AG08395 (cell line): ENCODE results near the gene GRID2IP.
A peak's percentile ranks its signal among the peaks of the same experiment; 100 is the strongest.

ENCODE experiments used
- DNase-seq: peaks from one replicate; pipeline ENCODE4 v3.0.0; 2012; ENCODE audit warnings: mixed read lengths, low spot score

GRID2IP gene

DNA sequence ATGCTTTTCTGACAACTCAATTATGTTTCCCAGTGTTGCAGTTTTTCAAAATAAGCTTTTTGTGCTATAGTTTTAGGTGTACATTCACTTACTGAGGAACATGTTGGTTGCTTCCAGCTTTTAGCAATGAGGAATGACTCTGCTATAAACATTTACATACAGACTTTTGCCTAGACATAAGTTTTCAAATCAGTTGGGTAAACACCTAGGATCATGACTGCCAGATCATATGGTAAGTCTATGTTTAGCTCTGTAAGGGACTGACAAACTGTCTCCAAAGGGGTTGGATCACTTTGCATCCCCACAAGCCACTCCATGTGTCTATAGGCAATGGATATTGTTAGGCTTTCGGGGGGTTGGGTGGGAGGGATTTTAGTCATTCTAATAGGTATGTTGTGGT, 10.8 kb upstream of the GRID2IP start:
- no peak for DNase-seq

DNA sequence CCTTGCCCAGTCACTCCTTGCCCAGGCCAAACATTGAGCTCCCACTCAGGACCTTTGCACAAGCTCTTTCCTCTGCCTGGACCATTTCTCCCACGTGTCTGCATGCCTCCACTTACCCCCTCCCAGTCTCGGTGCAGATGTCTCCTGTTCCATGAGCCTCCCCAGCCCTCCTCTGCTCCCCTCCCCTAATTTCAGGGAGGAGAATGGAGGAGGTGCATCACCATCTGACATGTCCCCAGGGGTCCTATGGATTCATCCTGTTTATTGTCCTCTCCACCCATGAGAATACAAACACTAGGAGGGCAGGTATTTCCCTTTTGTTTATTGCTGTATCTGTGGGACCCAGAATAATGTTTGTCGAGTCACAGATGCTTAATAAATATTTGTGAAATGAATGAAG, 8.6 kb upstream of the GRID2IP start:
- DNase-seq = no peak

DNA sequence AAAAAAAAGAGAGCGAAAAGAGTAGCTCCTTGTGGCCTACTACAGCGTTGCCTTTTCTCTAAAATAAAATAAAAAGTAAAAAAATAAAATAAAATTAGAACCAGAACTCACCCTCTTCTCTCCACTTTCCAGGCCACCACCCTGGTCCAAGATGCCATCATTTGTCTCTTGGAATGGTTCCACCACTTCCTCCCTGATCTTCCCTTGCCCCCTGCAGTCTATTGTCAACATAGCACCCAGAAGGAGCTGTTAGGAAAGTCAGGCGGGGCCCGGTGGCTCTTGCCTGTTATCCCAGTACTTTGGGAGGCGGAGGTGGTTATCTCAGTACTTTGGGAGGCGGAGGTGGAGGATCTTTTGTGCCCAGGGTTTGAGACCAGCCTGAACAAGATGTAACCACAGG, 7.6 kb upstream of the GRID2IP start:
- DNase-seq = peak; percentile 77

DNA sequence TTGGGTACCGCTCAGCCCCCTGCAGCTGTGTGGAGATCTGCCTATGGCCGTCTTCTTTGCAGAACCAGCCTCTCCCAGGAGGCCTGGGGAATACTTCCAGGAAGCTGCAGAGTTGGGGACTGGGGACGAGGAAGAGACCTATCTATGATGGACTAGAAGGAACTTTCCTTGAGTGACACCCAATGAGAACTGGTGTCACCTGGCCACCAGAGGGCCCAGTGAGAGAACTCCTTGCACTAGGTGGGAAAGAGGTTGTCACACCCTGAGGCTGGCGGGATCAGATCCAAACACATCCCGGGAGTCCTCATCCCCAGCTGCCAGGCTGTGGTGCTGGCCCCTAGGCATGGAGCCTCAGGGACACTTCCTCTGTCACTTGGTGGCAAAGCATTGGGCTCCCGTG, 4.9 kb upstream of the GRID2IP start:
- DNase-seq = no peak

DNA sequence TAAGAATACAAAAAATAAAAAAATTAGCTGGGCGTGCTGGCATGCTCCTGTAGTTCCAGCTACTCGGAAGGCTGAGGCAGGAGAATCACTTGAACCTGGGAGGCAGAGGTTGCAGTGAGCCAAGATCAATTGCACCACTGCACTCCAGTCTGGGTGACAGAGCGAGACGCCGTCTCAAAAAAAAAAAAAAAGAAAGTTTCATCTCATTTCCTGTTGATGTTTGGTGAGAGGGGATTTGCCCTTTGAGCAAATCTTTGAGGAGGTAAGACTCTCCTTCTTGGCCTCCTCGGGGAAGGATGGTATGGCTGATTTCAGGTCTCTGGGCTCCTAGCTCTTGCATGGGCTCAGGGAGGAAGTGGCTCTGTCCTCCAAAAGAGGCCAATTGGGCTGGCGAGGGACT, 3.6 kb upstream of the GRID2IP start:
- no peak for DNase-seq

DNA sequence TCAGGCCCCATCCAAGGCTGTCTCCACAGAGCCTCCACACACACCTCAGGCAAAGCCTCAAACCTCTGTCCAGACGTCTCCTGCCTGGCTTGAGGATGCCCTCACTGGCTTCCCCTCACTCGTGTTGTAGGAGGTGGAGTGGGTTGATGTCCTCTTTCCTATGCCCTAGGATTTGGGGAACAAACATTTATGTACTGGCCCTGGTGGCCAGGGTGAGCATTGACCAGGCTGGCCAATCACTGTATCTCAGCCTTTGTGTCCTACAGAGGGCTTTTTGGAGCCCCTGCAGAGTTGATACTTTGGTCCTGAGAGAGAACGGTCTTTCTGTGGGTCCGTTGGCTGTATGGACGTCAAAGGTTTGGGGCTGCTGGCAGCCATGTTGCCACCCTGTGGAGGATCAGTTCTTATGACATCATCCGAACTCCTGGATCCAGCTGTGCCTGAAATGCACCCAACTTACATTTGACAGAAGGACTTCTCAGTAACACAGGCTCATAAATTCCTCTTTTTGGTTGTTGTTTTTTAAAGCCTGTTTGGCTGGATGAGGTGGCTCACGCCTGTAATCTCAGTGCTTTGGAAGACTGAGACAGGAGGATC, 2.3 kb upstream of the GRID2IP start:
- DNase-seq = no peak

DNA sequence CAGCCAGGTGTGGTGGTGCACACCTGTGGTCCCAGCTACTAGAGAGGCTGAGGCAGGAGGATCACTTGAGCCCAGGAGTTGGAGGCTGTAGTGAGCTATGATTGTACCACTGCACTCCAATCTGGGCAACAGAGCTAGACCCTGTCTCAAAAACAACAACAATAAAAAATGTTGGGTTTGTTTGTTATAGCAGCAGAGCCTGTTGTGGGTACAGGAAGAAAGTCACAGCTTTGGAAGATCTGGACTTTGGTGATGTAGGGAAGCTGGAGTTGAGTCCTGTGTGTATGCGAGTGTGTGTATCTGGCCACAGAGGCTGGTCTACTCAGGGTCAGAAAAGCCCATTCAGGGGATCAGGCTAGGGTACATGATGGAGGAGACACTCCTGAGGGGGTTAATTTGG, 3.9 kb downstream of the GRID2IP start:
- DNase-seq = no peak

DNA sequence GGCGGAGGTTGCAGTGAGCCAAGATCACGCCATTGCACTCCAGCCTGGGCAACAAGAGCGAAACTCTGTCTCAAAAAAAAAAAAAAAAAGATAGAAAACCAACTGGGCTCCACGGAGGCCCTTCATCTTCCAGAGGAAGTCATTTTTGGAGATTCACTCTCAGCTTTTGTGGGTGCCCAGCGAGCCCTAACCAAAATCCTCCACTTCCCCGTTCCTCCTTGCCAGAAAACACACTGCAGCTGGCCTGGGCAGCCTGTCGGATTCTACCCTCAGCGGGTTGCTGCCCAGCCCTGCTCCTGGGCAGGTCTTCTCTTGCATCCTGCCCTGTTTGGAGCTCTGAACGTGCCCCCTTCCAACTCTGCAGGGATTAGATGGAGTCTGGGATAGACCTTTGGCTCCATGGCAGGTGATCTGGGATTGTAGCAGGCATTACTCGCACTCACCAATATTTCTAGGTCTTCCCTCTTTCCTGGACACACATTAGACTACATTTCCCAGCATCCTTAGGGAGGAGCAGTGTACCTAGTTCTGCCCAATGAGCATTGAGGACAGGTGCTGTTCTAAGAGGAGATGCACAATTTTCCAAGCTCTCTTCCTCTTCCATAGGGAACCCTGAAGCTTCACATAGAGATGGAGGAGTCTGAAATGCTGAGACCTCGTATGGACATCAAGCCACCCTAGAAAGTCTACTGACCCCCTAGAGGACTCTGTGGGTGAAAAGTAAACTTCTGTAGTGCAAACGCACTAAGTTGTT, 4.6 kb downstream of the GRID2IP start:
- DNase-seq = no peak

DNA sequence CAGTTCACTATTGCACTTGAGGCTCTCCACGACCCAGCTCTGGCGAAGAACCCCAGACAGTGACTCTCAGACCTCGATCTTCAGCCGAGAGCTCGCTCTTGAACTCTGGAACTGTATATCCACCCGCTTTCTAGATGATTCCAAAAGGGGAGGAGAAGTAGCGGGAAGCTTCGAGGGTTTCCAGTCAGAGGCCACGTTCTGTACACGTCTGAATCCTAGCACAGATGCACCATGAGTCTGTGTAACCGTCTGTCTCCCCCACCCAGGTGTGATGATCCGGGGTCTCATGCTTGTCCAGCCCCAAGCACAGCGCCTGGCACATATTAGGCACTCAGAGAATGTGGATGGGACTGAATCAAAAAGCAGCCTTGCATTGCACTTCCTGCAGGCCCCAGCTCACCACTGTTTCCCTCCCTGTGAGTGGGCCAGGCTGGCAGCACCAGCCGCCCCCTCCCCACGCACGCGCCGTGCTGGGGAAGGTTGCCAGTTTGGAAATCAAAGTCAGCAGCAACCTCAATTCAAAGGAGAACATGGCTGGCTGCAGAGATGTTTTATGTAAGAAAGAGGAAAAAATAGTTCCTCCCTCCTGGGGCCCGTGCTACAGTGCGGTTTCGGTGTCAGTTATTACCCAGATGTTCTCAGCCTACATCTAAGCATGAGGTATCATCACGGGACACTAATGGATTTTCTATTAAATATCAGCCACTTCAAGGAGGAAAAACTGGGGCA, 5.7 kb downstream of the GRID2IP start:
- DNase-seq = no peak

DNA sequence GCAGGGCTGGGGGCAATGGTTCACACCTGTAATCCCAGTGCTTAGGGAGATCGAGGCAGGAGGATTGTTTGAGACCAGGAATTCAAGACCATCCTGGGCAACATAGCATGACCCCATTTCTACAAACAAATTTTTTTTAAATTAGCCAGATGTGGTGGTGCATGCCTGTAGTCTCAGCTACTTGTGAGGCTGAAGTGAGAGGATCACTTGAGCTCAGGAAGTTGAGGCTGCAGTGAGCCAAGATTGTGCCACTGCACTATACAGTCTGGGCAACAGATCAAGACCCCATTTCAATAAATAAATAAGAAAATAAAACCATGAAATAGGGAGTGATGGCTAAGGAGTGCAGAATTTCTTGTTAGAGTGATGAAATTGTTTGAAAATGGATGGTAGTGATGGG, 8.9 kb downstream of the GRID2IP start:
- DNase-seq = no peak

DNA sequence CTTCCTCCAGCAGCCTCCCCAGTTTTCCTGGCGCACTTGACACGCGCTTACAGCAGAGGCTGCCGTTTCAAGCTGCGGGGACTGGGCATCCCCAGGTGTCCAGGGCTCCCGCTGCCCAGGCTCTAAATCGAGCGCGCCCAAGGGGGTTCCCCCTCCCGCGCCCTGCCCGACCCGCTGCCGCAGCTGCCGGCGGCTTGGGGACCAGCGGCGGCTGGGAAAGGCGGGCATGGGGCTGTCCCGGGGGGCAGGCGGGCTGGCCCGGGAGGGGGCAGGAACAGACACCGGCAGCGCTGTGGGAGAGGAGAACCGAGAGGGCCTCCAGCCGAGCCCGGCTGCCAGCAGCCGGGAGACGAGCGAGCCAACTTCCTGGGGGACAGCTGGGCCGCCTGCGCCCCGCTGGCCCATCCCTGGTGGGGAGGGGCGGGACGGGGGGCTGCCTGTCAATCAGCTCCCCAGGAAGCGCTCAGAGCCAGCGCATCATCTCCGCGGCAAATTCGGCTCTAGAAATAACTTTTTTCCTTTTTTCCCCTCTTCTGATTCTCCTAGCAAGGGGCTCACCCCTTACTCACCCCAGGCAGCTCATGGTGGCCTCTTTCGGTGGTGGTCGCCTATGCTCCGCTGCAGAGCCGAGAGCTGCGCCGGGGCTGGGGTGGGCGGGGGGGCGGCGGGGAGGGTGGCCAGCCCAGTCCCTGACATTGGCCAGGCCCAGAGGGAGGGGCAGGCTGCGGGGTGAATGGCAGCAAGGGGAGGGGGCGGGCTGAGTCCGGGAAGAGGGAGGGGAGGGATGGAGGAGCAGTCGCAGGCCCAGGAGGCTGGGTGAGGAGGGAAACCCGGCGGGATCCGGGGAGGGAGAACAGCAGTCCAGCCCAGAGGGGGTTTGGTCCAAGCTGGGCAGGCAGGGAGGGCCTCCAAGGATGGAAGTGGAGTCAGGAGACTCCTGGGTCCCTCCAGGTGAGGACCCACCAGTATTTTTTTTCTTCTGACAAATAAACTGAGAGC, 14.7 kb downstream of the GRID2IP start:
- no peak for DNase-seq

DNA sequence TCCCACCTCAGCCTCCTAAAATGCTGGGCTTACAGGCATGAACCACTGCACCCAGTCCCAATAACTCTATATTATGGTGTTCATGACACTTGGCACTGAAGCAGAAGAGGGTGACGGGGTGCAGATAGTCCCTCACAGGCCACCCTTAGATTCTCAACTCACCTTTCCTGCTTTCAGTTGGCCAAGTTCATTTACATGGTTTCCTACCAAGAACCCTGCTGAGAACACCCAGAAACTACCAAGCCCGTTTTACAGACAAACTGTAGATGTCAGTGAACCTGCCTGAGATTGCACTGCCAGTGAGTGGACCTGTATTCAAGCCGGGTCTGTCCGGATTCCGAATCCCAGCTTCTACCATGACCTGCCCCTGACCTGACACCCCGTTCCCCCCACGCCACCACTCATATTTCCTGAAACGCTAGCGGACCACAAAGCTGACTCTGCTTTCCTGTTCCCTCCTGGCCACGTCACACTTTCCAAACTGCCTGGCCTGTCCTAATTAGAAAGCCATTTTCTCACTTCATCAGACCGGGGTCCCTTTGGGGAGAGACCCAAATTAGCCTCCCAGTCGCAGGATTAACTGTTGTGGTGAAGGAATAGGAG, 17.3 kb downstream of the GRID2IP start:
- DNase-seq = no peak

DNA sequence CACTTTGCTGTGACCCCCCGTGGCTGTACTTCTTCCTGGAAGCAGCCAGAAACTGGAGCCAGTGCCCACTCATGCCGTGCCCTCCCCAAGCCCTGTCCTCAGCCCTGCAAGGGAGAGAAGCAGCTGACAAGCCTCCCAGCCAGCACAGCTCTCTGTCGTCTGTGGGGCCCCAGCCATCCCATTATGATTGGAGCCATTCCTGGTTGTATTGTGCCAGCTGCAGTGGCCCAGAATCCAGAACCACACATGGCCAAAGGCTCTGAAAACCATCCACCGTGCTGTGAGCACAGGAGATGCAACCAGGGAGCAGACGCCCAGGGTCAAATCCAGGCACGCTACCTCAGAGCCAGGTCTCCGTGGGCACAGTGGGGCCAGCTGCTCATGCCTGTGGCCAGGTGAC, 18.7 kb downstream of the GRID2IP start:
- no peak for DNase-seq

DNA sequence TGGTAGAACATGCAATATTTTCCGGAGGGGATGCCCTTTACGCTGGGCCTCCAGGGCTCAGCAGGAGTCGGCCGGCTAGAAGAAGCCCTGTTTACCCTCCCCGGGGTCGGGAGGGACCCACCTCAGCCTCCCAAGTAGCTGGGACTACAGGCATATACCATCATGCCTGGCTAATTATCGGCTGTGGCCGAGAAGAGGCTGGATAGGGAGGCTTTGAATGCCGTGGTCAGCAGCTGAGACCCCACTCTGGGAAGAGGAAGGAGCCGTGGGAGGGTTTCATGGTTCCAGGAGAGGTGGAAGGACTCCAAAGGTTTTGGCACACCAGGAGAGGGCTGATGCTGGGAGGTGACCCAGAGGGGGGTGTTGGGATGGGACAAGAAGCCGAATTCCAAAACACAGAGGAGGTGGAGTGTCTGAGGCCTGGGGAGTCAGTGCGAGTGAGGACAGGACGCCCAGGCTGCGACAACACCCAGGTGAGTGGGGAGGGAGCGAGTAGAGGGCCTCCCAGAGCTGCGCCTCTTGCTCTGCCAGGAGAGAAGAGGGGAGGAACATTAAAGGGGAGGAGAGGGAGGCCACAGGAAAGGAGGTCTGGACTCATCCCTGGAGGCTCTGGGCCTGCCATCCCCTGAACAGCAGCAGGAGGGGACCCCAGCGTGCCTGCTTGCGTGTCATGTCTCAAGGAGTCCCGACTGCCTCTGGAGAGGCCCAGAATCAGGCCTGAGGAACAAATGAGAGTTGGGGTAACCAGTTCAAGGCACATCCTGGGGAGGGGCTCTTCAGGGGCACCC, 19.6 kb downstream of the GRID2IP start:
- no peak for DNase-seq

DNA sequence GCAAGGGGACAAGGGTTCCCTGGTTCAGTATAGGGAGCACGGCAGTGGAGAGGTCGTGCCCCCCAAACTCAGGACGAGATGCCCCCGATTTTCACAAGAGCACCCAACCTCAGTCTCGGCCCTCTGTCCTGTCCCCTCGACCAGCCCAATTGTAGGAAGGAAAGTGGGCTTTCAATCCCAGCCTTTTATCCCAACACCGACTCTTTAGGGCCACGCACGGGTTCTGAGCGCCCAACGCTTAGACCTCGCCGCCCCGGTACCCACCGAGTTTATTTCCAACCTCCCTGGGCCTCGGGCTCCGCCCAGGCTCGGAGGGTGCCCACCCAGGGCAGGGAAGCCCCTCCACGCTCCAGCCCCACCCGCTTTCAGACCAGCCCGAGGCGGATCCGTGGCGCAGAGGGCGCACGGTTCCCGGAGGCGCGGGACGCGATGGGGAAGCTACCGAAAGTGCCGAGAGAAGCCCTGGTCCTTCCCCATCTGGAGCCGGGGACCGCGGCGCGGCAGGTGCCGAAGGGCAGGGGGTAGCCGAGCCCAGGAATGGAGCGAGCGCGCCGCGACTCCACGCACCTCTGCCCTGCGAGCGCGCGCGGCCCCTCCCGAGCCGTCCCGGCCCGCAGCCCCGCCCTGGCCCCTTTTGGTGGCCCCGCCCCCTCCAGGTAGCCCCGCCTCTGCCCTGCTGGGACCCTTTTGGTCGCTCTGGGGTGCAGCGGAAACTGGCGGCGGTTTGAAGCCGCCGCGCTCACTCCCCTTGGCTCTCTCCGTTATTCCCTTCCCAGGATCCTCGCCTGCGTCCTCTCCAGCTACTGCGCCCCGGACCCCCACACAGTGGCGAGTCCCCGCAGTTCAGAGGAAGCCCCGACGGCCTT, 20.4 kb downstream of the GRID2IP start:
- no peak for DNase-seq

DNA sequence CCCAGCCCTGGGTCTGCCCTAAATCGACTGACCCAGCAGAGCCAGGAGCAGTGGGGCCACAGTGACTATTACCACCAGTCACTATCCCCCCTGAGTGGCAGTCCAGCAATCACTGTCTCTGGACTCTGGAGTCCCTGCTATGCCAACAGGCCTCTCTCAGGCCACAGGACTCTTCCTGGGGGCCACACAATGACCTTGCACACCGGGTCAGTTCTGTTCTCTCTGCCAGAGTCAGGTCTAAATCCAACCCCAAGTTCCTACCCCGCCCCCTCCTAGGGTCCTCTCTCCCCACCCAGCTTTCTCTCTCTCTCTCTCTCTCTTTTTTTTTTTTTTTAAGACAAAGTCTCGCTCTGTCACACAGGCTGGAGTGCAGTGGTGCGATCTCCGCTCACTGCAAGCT, 21.6 kb downstream of the GRID2IP start:
- no peak for DNase-seq

DNA sequence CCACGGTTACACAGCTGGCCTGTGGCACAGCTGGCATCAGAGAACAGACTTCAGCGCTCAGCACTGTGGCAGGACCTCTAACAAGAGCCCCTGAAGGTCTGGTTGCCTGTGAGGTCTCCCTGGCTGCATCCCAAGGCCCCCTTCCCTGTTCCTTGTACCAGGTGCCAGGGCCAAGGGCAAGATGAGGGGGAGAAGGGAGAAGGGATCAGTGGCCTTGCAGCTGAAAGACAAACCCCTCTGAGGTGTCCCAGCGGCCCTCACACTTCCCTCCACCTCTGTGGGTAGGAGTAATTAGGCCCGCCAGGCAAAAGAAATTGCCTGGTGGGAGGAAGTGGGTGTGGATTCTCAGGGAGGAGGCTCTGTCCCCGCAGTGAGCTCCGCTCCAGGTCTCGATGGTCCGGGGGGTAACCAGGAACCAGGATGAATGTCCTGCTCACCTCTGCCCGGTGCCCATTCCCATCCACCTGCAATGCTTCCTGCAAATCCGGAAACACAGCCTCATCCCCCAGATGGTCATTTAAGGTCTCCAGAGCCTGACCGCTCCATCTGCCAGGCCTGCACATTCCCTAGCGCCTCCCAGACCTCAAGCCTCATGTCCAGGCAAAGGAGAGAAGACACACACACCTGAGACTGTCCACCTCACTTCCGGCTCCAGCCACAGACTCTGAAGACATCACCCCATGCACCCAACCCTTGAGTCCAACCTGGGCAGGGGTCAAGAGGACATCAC, 22.7 kb downstream of the GRID2IP start:
- no peak for DNase-seq

DNA sequence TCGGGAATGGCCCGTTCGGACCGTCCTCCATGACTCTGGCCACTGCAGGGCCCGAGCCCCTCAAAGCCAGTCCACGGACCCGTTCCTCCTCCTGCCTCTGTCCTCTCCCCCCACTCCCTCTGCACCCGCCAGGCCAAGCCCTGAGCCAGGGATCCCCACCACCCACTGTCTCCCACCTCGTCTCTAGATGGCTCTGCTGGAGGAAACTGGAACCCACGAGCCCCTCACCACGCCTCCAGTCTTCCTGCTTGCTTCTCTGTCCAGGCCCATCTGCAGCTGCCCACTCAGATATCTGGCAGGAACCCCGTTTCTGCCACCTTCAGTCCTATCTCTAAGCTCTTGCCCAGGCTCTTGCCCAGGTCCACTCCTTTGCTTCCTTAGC, 24.3 kb downstream of the GRID2IP start:
- DNase-seq = no peak
